ENCODE measurements around the gene GOLPH3L.
"Not testable (repeated sequence)": the region's sequence is repeated elsewhere in the genome, so short reads cannot be mapped to it uniquely, and the experiment has no call there.

The GOLPH3L gene

GRCh38 chr1:150629115-150629928 lies 67.6 kb downstream of the GOLPH3L start, which contains the start of gene ENSA:
TSS of gene ENSA (minus strand) at chr1:150629612. CDS start at chr1:150629470, 142 bp downstream.
- peak; percentile 99 for DNase-seq (ENCODE audit: low spot score)

DNA sequence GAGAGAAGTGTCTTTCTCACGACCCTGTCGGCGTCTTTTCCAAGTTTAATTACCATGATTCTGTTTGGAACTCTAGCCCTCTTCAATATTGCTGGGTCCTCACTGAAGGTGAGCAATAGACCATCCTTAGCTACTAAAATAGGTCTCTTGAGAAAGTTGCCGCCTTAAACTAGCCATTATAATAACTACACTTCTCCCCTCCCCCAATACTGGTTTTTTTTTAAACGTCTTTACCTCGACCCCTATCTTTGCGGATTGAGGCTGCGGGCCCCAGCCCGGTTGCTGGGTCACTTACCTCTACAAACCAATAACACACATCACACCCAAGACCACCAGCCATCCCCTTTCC lies 68.2 kb downstream of the GOLPH3L start:
- TF ChIP-seq CTCF (IDR thresholded peaks at IDR 0.05): no peak
- H3K4me3 ChIP-seq: peak overlapping the region; percentile 72
- DNase-seq (ENCODE audit: low spot score): no peak
- H3K27ac ChIP-seq: peak overlapping the region; percentile 93

More at GRCh38 chr1:150629115-150629928, 67.6 kb downstream of the GOLPH3L start, which contains the start of gene ENSA:
- Histone ChIP-seq H3K4me3 (peak within 1 kb of the TSS; percentile 72), H3K27ac (peak within 1 kb of the TSS; percentile 93)
- TF ChIP-seq CTCF (IDR thresholded peaks at IDR 0.05): no peak

DNA sequence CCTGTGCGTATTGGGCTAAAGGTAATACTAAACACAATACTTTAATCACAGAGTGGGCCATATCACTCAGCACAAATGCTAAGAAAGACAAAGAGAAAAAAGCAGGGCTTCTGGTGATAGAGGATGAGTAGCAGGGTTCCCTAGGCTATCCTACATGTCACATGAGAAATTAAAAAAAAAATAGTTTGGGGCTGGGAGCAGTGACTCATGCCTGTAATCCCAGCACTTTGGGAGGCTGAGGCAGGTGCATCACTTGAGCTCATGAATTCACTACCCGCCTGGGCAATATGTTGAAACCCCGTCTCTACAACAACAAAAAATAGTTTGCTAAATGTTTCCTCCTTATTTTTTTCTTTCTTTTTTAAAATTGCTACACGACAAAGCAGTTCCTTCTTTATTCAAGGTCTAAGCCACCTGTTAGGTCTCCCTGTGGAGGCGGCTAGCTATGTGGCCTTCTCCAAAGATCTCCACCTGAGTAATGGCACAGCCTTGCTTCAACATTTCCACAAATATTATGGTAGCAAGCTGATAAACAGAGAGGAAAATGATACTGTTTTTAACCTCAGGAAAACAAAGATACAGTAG lies 69.0 kb downstream of the GOLPH3L start:
- Histone ChIP-seq H3K27ac (no peak overlapping the region), H3K4me3 (peak overlapping the region; percentile 72)
- no peak for DNase-seq (ENCODE audit: low spot score)
- no peak for TF ChIP-seq CTCF (IDR thresholded peaks at IDR 0.05)

DNA sequence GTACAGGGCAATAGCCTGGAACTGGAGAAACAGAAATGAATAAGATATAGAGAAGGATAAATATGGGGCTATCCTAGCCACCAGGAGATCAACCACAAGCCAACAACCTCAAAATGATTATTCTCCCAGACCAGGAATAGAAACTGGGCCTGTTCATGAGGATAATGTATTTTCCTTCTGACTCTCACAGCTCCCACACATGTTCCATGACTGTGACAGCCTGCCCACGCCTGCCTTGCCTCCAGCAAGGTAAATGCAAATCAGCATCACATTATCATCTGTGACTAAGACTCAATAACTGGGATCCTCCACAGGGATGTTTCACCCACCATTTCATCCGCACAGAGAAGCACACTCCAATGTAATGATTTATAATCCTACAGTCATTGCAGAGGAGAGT lies 70.8 kb downstream of the GOLPH3L start:
- no peak for TF ChIP-seq CTCF (IDR thresholded peaks at IDR 0.05)
- Histone ChIP-seq H3K4me3 (no peak overlapping the region), H3K27ac (no peak overlapping the region)
- DNase-seq (ENCODE audit: low spot score): no peak

GRCh38 chr1:150624546-150624945 lies 72.4 kb downstream of the GOLPH3L start:
- not testable (repeated sequence) for H3K4me3 ChIP-seq; H3K27ac ChIP-seq; DNase-seq (ENCODE audit: low spot score)

GRCh38 chr1:150624134-150624533 lies 72.8 kb downstream of the GOLPH3L start:
- H3K4me3 ChIP-seq; H3K27ac ChIP-seq; DNase-seq (ENCODE audit: low spot score): not testable (repeated sequence)

- Histone ChIP-seq H3K4me3 (no peak overlapping the region), H3K27ac (peak overlapping the region; percentile 44 to 64)
- DNase-seq (ENCODE audit: low spot score): no peak
- no peak for TF ChIP-seq CTCF (IDR thresholded peaks at IDR 0.05)
Measured at GRCh38 chr1:150622303-150622975, 74.5 kb downstream of the GOLPH3L start.
